WTC11 (cell line): Measurements from ENCODE around the gene CRACDL.

ENCODE experiments used
- CTCF ChIP-seq: fragments of 200-600 bp; IDR thresholded peaks from 2 replicates; pipeline ENCODE4 v1.8.0; 2022; ENCODE audit warnings: antibody characterized with exemption
- SP1 ChIP-seq: sonication (generic); formaldehyde crosslinking; conservative IDR thresholded peaks from 2 replicates; pipeline ENCODE4 v1.8.1; 2022; ENCODE audit warnings: missing genetic modification reagents
- TEAD1 ChIP-seq: sonication (generic); formaldehyde crosslinking; IDR thresholded peaks from 2 replicates; pipeline ENCODE4 v1.8.0; 2022; ENCODE audit warnings: mild to moderate bottlenecking, missing genetic modification reagents
- ZNF317 ChIP-seq: sonication (generic); formaldehyde crosslinking; IDR thresholded peaks from 2 replicates; pipeline ENCODE4 v1.8.1; 2023; ENCODE audit warnings: low read depth, mild to moderate bottlenecking, moderate library complexity, missing genetic modification reagents, borderline replicate concordance

DNA sequence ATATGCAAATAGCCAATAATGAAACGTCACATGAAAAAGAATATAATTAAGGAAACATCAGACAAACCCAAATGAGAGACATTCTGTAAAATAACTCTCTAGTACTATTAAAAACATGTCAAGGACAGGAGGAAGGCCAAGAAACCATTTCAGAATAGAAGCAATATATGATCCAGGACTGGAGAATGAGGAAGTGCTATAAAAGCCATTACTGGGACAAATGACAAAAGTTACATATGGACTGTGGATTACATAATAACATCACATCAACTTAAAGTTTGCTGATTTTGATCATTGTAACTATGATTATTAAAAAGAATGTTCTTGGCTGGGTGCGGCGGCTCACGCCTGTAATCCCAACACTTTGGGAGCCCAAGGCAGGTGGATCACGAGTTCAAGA, 81.3 kb downstream of the CRACDL start:
- TF ChIP-seq CTCF (no peak), ZNF317 (CRISPR knock-in tag) (no peak), TEAD1 (CRISPR knock-in tag) (no peak), SP1 (CRISPR knock-in tag) (no peak)
